Parathyroid adenoma (tissue), 2 donors: ENCODE results near the gene EYA2.

Experiments used
- H2AFZ ChIP-seq: fragments of 300-600 bp; sonication (generic); one replicate; pipeline ENCODE4 v1.7.0; 2017; ENCODE audit warnings: antibody characterized with exemption, mild to moderate bottlenecking
- H3K27ac ChIP-seq: fragments of 300-600 bp; sonication (generic); one replicate; pipeline ENCODE4 v1.7.0; 2017
- H3K27me3 ChIP-seq: fragments of 300-600 bp; sonication (generic); one replicate; pipeline ENCODE4 v1.7.0; 2017; ENCODE audit warnings: low read length; ENCODE audit not compliant: control insufficient read depth, insufficient read depth
- H3K36me3 ChIP-seq: fragments of 300-600 bp; sonication (generic); one replicate; pipeline ENCODE4 v1.7.0; 2017; ENCODE audit warnings: low read length; ENCODE audit not compliant: control insufficient read depth, insufficient read depth
- H3K4me1 ChIP-seq: fragments of 300-600 bp; sonication (generic); one replicate; pipeline ENCODE4 v1.7.0; 2017; ENCODE audit warnings: control low read depth
- H3K4me2 ChIP-seq: fragments of 300-600 bp; sonication (generic); one replicate; pipeline ENCODE4 v1.7.0; 2017; ENCODE audit warnings: low read length
- H3K4me3 ChIP-seq: fragments of 300-600 bp; sonication (generic); one replicate; pipeline ENCODE4 v1.7.0; 2017; ENCODE audit warnings: low read depth, low read length
- H3K79me2 ChIP-seq: fragments of 300-600 bp; sonication (generic); one replicate; pipeline ENCODE4 v1.7.0; 2017; ENCODE audit warnings: control low read depth
- H3K9ac ChIP-seq: fragments of 300-600 bp; sonication (generic); one replicate; pipeline ENCODE4 v1.7.0; 2017; ENCODE audit warnings: mild to moderate bottlenecking
- H3K9me3 ChIP-seq: fragments of 300-600 bp; sonication (generic); one replicate; pipeline ENCODE4 v1.7.0; 2017; ENCODE audit warnings: low read length; ENCODE audit not compliant: control insufficient read depth
- TF ChIP-seq, protein P1 (sequence below): fragments of 300-600 bp; sonication (generic); IDR thresholded peaks from one replicate; pipeline ENCODE4 v1.7.0; 2017; ENCODE audit warnings: antibody characterized with exemption, mild to moderate bottlenecking
- donor health status: primary hyperparathyroidism.

The EYA2 gene

DNA sequence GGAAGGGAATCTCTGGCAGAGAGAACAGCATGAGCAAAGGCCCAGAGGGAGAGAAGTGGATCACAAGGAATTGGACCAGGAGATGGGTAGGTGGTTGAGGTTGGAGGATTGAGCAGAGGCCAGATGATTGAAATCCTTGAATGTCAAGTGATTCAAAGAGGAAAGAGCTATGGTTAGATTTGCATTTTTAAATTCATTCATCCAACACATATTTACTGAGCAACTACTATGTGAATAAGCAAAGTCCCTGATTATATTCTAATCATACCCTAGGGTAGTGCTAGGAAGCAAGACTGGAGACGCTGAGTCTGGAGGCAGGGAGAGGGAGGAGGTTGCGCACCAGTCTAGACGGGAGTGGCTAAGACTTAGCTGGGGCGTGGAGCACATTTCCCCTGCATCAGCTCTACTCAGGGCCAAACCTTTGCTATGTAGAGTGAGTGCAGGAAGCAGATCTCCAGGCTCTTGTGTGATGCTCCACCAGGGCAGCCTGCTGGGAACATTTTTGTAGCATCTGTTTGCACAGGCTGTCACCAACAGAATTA lies 40.2 kb downstream of the EYA2 start:
- peaks cover 11% of the 10 kb centered on the region for H3K4me1 ChIP-seq
- TF ChIP-seq, protein P1, sequence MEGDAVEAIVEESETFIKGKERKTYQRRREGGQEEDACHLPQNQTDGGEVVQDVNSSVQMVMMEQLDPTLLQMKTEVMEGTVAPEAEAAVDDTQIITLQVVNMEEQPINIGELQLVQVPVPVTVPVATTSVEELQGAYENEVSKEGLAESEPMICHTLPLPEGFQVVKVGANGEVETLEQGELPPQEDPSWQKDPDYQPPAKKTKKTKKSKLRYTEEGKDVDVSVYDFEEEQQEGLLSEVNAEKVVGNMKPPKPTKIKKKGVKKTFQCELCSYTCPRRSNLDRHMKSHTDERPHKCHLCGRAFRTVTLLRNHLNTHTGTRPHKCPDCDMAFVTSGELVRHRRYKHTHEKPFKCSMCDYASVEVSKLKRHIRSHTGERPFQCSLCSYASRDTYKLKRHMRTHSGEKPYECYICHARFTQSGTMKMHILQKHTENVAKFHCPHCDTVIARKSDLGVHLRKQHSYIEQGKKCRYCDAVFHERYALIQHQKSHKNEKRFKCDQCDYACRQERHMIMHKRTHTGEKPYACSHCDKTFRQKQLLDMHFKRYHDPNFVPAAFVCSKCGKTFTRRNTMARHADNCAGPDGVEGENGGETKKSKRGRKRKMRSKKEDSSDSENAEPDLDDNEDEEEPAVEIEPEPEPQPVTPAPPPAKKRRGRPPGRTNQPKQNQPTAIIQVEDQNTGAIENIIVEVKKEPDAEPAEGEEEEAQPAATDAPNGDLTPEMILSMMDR, result no peak
- H3K79me2 ChIP-seq, result peaks cover 28% of the 10 kb centered on the region

DNA sequence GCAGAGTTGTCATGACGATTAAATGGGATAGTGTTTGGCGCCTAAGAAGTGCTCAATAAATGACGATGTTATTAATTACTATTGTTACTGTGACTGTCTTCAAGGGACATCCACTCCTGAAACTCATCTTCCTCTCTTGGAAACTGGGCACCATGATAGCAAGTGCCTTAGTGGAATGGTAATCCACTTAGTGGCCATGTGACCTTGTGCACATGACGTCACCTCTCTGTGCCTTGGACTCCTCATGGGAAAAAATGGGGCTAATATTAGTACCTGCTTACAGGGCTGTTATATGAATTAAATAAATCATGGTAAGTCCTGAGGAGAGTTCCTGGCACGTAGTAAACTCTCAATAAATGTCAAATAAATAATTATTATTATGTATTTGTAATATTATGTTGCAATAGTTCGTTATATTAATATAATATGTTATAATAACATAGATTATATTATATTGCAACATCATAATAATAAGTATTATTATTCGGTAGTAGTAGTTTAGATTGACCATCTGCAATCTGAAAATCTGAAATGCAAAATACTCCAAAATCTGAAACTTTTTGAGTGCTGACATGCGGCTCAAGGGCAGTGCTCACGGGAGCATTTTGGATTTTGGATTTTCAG lies 40.9 kb downstream of the EYA2 start:
- H2AFZ ChIP-seq, result no peak overlapping the region
- no peak overlapping the region for H3K9ac ChIP-seq
- H3K4me3 ChIP-seq, result no peak overlapping the region
- H3K79me2 ChIP-seq, result peaks cover 33% of the 10 kb centered on the region
- no peak overlapping the region for H3K4me2 ChIP-seq
- H3K9me3 ChIP-seq, result no peaks in the 10 kb centered on the region
- TF ChIP-seq, protein P1, result no peak
- H3K27me3 ChIP-seq, result no peaks in the 10 kb centered on the region
- peaks cover 9% of the 10 kb centered on the region for H3K4me1 ChIP-seq
- H3K27ac ChIP-seq, result no peak overlapping the region
- no peaks in the 10 kb centered on the region for H3K36me3 ChIP-seq

More for the DNA sequence above, 40.2 kb downstream of the EYA2 start:
- Histone ChIP-seq H3K9me3 (no peaks in the 10 kb centered on the region), H3K36me3 (no peaks in the 10 kb centered on the region), H3K9ac (no peak overlapping the region), H3K27ac (no peak overlapping the region), H3K4me2 (no peak overlapping the region), H3K27me3 (no peaks in the 10 kb centered on the region), H3K4me3 (no peak overlapping the region), H2AFZ (no peak overlapping the region)

DNA sequence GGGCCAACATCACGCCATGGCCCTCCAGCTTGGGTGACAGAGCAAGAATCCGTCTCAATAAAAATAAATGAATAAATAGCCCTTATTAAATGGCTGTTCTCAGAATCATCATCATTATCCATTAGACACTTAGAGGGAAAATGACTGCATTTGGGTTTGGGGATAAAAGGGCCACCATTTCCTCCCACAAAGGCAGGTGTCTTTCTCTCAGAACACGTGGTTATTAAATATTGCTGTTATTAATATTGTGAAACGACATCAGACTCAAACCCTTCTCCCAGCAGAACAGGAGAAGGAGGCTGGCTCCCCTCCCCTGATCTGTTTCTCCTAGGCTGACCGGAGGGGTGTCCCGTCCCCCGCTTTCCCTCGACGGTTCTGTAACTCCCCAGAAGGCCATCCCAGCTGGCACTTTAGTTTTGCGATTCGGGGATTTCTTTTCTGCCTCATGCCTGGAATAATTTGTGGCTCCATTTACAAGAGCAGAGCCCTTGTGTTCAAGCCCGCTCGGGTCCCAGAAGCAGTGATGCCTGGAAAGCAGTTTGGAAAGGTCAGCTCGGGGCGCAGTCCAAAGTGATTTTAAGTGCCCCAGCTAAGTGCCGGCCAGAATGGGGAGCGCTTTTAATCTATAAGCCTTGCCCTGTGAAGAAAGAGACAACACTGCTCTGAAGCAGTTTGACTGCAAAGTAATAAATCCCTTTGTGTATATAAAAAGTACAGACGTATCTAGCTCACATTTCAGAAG lies 41.9 kb downstream of the EYA2 start:
- TF ChIP-seq, protein P1, result no peak
- H3K9me3 ChIP-seq, result no peaks in the 10 kb centered on the region
- no peak overlapping the region for H3K9ac ChIP-seq
- H3K36me3 ChIP-seq, result no peaks in the 10 kb centered on the region
- peaks cover 9% of the 10 kb centered on the region for H3K4me1 ChIP-seq
- peaks cover 34% of the 10 kb centered on the region for H3K79me2 ChIP-seq
- no peak overlapping the region for H3K4me2 ChIP-seq
- H3K27me3 ChIP-seq, result no peaks in the 10 kb centered on the region
- no peak overlapping the region for H3K27ac ChIP-seq
- H2AFZ ChIP-seq, result no peak overlapping the region
- no peak overlapping the region for H3K4me3 ChIP-seq

DNA sequence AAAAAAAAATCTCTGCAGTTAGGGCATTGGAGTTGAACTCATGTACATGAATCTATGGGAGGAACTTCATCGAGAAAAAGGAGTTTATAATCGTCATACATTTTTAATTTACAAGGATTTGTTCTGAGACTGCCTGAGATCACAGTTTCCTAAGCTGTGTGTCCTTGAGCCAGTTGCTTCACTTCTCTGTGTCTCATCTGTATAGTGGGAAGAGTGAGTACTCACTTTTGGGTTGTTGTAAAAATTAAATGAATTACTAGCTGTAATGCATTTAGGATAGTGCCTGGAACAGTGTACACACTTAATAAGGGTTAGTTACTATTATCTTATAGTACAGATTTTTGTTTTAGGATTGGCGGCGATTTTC lies 42.5 kb downstream of the EYA2 start:
- no peak overlapping the region for H3K9ac ChIP-seq
- H3K4me3 ChIP-seq, result no peak overlapping the region
- peaks cover 9% of the 10 kb centered on the region for H3K4me1 ChIP-seq
- peaks cover 33% of the 10 kb centered on the region for H3K79me2 ChIP-seq
- no peak overlapping the region for H2AFZ ChIP-seq
- no peaks in the 10 kb centered on the region for H3K36me3 ChIP-seq
- no peak overlapping the region for H3K4me2 ChIP-seq
- no peak overlapping the region for H3K27ac ChIP-seq
- TF ChIP-seq, protein P1, result no peak
- H3K9me3 ChIP-seq, result no peaks in the 10 kb centered on the region
- H3K27me3 ChIP-seq, result no peaks in the 10 kb centered on the region
